ENCODE measurements around the gene MERTK.

Gene MERTK

DNA sequence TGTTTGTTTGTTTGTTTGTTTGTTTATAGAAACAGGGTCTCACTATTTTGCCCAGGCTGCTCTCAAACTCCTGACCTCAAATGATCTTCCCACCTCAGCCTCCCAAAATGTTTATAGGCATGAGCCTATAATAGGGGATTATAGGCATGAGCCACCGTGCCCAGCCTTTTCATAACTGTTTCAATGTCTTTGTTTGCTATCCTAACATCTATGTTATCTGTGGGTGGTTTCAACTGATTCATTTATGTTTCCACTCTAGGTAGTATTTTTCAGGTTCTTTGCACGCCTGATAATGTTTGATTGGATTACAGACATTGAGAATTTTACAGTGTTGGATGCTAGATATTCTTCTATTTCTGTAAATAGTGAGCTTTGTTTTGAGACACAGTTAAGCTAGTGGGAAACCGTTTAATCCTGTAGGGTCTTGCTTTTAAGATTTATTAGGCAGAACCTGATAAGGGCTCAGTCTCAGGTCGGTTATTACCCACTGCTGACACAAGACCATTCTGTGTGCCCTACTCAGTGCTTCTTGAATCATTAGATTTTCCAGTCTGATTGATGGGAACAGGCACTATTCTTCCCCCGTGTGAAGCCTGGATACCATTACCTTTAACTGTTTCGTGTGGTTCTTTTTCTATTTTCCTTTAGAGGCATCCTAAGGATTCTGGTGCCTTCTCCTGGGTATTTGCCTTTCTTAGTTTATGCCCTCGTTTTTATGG, 80.2 kb downstream of the MERTK start:
- no peak overlapping the region for H3K4me3 ChIP-seq (ENCODE audit: low read depth, low read length)
- H3K36me3 ChIP-seq, result no peaks in the 10 kb centered on the region; the same call in 1 of the 2 replicates
- no peak for DNase-seq
- no peaks in the 10 kb centered on the region for H3K9me3 ChIP-seq (ENCODE audit: severe bottlenecking)
- H3K27ac ChIP-seq, result no peak overlapping the region
- TF ChIP-seq CTCF (IDR thresholded peaks at IDR 0.05; ENCODE audit: low read depth, low read length), result no peak
- no peaks in the 10 kb centered on the region for H3K27me3 ChIP-seq (ENCODE audit: insufficient read depth, low read depth, severe bottlenecking)

DNA sequence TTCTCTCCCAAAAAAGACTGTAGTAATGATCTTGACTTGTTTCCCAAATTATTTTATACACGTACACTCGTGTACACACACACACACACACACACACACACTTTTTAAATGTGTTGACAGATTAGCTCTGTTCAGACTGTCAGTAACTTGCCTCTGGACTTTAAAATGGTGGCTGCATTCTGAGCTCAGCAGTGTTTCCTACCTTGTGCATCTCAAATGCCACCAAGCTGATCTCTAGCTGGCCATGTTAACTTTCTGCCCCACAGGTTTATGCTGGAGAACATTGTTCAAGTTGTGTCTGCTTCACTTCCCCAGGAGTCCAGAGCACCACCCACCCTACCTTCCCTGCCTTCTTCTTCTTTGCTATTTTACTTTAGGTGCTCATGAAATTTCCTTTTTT, 83.3 kb downstream of the MERTK start:
- no peak for TF ChIP-seq CTCF (IDR thresholded peaks at IDR 0.05; ENCODE audit: low read depth, low read length)

GRCh38 chr2:111982822-111983221, 84.4 kb downstream of the MERTK start:
- no peak for TF ChIP-seq CTCF (IDR thresholded peaks at IDR 0.05; ENCODE audit: low read depth, low read length)
- Histone ChIP-seq H3K27me3 (ENCODE audit: insufficient read depth, low read depth, severe bottlenecking) (no peaks in the 10 kb centered on the region), H3K36me3 (no peaks in the 10 kb centered on the region; the same call in 1 of the 2 replicates), H3K9me3 (ENCODE audit: severe bottlenecking) (no peaks in the 10 kb centered on the region), H3K27ac (no peak overlapping the region), H3K4me3 (ENCODE audit: low read depth, low read length) (no peak overlapping the region)
- DNase-seq, result no peak

More for the DNA sequence above, 83.3 kb downstream of the MERTK start:
- no peaks in the 10 kb centered on the region for H3K9me3 ChIP-seq (ENCODE audit: severe bottlenecking)
- DNase-seq, result no peak
- H3K27me3 ChIP-seq (ENCODE audit: insufficient read depth, low read depth, severe bottlenecking), result no peaks in the 10 kb centered on the region
- H3K36me3 ChIP-seq, result no peaks in the 10 kb centered on the region; the same call in 1 of the 2 replicates
- no peak overlapping the region for H3K27ac ChIP-seq
- H3K4me3 ChIP-seq (ENCODE audit: low read depth, low read length), result no peak overlapping the region

DNA sequence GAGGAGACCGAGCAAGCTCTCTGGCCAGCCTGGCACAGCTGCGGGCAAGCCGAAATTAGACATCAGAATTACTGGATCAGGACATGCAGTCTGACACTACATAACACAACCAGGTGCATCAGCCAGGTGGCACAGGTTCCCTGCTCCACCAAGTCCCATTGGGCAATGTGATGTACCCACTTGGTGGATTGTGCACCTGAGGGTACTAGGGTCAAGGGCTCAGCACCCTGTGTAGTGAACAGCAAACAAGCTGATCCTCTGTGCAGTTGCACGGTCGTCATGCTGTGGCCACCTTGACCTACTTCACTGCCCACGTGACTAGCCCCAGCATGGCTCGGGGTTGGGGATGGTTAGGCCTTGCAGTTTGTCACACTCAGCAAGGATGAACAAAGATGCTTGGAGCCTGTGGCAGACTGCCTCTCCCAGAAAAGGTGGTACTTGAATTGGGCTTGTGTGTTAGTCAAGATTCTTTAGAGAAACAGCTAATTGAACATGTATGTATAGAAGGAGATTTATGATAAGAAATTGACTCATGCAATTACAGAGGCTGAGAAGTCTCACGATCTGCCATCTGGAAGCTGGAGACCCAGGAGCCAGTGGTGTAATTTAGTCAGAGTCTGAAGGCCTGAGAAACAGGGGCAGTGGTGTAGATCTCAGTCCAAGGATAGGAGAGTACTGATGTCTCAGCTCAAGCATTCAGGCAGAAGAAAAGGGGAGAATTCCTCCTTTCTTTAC, 85.2 kb downstream of the MERTK start:
- DNase-seq, result no peak
- no peaks in the 10 kb centered on the region; the same call in 1 of the 2 replicates for H3K36me3 ChIP-seq
- H3K27ac ChIP-seq, result no peak overlapping the region
- H3K9me3 ChIP-seq (ENCODE audit: severe bottlenecking), result no peaks in the 10 kb centered on the region
- no peak for TF ChIP-seq CTCF (IDR thresholded peaks at IDR 0.05; ENCODE audit: low read depth, low read length)
- H3K4me3 ChIP-seq (ENCODE audit: low read depth, low read length), result no peak overlapping the region
- no peaks in the 10 kb centered on the region for H3K27me3 ChIP-seq (ENCODE audit: insufficient read depth, low read depth, severe bottlenecking)

GRCh38 chr2:111984213-111984604, 85.8 kb downstream of the MERTK start:
- no peaks in the 10 kb centered on the region for H3K27me3 ChIP-seq (ENCODE audit: insufficient read depth, low read depth, severe bottlenecking)
- H3K4me3 ChIP-seq (ENCODE audit: low read depth, low read length), result no peak overlapping the region
- H3K36me3 ChIP-seq, result no peaks in the 10 kb centered on the region; the same call in 1 of the 2 replicates
- H3K9me3 ChIP-seq (ENCODE audit: severe bottlenecking), result no peaks in the 10 kb centered on the region
- H3K27ac ChIP-seq, result no peak overlapping the region
- DNase-seq, result no peak
- TF ChIP-seq CTCF (IDR thresholded peaks at IDR 0.05; ENCODE audit: low read depth, low read length), result no peak
